Non-pigmented ciliary epithelial cell (primary cell): ENCODE results near the gene SPATA24.
"Not testable (repeated sequence)": the region's sequence is repeated elsewhere in the genome, so short reads cannot be mapped to it uniquely, and the experiment has no call there.

Experiments
- DNase-seq: peaks from one replicate; pipeline ENCODE4 v3.0.0-alpha.2; 2010; ENCODE audit warnings: low read depth

The SPATA24 gene, protein sequence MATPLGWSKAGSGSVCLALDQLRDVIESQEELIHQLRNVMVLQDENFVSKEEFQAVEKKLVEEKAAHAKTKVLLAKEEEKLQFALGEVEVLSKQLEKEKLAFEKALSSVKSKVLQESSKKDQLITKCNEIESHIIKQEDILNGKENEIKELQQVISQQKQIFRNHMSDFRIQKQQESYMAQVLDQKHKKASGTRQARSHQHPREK

DNA sequence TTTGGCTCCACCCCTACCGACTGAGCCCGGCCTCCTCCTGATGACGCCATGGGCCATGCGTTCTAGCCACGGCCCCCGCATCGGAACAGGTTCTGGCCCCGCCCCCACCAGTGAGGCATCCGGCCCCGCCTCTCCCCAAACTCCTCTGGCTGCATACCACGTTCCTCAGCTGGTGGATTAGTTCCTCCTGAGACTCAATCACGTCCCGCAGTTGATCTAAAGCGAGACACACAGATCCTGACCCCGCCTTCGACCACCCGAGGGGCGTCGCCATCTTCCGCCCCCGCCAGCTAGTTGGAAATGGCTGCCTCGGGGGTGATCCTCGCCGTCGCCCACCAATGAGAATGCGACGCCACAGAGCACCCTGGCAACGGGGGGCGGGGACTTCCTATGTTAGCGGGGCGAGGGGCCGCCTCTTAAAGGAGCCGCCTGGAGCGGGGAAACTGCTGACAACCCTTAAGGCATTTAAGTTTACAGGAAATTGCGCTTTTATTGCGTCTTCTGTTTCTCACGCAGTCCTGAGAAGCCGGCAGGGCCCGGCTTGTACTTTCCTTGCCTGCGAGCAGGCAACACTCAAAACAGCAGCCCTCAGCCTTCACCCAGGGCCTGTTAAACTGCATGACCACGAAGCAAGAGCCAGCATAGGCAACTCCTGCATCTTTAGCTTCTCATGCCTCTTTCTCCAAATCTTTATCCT lies at the start of gene SPATA24:
SPATA24 (minus strand) TSS at position 303 of the 697 bp plus-strand sequence; CDS start at position 274, 29 bp downstream.
- DNase-seq = peak; percentile 83

DNA sequence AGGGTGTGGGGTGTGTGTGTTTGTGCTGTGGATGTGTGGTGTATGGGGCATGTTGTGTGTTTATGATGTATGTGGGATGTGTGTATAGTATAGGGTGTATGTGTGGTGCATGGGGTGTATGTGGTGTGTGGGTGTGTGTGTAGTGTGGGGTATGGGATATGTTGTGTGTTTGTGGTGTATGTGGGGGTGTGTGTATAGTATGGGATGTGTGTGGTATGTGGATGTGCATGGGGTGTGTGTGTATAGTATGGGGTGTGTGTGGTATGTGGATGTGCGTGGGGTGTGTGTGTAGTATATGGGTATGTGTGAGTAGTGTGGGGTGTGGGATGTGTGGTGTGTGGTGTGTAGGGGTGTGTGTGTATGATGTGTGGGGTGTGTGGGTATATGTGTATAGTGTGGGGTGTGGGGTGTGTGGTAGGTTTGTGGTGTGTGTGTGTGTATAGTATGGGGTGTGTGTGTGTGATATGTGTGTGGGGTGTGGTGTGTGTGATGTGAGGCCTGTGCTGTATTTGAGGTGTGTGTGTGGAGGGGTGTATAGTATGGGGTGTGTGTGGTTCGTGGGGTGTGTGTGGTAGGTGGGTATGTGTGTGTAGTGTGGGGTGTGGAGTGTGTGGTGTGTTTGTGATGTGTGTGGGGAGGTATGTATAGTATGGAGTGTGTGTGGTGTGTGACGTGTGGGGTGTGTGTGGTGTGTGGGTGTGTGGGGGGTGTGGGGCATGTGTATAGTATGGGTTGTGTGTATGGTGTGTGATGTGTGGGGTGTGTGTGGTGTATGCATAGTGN lies 48.2 kb upstream of the SPATA24 start:
- no peak for DNase-seq

DNA sequence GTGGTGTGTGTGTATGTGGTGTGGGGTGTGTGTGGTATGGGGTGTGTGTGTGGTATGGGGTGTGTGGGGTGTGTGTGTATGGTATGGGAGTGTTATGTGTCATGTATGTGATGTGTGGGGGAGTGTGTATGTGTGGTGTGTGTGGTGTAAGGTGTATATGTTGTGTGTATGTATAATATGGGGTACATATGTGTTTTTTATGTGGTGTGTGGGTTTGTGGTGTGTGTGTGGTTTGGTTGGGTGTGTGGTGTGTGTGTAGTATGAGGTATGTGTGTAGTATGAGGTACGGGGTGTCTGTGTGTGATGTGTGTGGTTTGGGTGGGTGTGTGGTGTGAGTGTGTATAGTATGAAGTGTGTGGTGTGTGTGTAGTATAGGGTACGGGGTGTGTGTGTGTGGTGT lies 47.3 kb upstream of the SPATA24 start:
- no peak for DNase-seq

DNA sequence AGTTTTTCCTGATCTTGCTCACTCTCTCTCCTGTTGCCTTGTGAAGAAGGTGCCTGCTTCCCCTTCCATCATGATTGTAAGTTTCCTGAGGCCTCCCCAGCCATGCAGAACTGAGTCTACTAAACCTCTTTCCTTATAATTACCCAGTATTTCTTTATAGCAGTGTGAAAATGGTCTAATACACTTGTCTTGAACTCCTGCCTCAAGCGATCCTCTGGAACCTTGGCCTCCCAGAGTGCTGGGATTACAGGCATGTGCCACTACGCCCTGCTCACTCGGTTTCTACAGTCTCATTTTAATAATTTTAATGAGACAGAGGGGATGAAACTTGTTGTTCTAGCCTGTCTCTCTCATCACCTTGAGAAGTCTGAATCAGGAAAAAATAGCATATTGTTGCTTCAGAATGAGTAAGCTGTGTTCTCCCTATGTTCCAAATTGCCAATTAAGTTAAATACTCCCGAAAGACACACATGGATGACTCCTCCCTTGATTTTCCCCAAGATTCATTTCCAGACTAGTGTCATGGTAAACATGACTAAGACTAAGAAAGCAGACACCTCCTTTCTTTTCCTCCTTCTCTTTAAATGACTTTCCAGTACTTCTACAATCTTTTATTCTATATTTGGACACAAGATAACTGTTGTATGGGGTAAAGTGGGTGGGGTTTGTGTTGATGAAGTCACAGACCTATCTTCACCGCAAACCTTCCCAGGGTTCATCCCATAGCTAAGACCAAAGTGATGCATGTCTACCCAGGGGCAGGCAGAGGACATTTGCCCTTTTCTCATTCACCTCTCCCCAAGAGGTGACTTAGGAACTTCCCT lies 43.3 kb upstream of the SPATA24 start:
- DNase-seq = no peak

DNA sequence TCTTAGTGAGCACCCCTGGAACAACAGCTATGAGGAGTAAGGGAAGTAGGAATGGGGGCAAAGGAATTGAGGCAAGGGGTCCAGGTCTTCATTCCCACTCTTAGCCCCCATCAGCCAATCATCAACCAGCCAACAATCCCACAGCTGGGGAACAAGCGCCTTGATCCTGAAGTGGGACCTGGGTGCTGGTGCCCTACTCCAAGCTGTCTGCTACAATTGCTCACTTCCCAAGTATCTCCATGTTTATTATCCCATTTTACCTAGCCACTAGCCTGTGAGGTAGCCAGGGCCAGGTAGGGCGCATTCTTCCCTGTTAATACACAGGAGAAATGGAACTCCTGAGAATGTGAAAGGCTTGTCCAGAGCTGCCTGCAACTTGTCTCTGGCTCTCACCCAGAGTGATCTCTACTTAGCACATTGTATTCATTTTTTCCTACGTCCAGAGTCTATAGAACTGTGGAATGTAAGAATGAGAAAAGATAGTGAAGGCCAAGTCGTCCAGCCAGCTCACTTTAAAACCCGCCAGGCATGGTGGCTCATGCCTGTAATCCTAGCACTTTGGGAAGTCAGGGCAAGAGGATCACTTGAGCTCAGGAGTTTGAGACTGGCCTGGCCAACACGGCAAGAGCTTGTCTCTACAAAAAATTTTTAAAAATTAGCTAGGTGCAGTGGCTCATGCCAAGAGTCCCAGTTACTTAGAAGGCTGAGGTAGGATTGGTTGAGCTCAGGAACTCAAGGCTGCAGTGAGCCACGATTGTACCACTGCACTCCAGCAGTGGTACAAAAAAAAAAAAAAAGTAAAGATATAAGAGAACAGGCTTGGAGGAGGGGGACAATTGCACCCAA lies 41.7 kb upstream of the SPATA24 start:
- peak; percentile 63 for DNase-seq

DNA sequence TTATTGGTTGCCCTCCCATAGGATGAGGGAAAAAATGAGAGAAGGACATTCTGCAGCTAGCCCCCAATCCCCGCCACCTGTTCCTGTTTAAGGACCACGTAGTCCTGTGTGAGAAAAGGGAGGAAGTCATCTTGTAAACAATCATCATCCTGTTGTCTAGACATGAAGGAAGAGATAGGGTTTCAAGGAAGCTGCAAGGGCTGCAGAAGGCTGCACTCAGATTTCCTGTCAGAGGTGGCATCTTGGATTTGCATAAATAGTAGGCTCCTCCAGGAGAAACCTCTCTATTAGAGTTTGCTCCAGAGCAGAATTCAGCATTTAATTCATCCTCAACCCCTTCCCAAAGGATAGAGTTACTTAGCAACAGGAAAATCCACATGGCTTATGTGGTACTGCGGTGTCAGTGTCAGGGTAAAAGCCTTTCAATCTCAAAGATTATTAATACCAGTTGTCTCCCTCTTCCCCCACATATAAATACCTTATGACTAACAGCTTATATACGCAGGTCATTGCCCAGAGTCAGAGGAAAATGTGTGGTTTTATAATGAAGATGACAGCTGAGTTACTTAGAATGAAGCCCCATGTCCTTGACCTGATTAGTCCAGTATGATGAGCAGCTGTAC lies 40.1 kb upstream of the SPATA24 start:
- peak; percentile 54 for DNase-seq

DNA sequence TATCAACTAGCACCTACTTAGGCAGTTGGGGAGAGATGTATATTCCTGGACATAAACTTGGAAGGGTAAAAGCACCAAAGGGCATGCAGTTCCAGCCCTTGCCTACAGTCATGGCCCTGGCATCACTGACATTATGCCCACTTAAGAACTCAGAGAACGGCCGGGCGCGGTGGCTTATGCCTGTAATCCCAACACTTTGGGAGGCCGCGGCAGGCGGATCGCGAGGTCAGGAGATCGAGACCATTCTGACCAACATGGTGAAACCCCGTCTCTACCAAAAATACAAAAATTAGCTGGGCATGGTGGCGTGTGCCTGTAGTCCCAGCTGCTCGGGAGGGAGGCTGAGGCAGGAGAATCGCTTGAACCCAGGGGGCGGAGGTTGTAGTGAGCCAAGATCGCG lies 36.5 kb upstream of the SPATA24 start:
- not testable (repeated sequence) for DNase-seq

DNA sequence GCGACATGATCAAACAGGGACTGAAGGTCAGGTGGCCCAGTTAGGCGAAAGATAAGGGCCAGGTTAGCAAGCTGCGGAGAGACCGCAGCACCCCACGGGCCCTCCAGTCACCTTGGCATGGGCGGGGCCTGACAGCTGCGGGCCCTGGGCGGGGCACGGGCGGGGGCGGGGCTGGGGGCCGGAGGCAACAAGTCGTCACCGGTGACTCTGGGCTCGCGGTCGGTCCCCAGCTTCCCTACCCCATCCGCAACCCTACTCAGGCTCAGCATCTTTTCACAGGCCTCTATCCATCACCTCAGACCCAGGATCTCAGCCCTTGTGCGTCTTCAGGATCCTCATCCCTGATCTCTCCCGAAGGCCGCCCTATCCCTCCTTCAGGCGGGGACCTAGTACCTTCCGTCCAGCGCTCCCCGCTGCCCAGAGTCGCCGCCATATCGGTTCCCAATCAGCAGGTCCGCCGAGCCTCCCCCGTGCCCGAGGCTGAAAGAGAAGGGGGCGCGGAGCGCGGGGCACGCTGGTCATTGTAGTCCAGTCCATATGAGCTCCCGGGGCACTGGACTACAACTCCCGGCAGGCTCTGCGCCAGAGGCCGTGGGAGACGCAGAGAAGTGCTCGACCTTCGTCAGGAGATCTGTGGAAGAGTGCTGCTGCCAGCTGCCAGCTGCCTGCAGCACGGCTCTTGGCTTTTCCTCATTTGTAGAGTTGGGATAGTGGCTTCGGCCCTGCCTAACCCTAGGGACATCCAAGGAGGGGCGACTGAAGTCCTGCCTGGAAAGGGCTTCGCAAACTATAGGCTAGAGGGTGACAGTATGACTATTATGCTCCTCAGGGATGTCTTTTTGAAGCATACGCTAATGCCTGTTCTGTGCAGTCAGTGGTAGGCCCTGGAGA lies 35.4 kb upstream of the SPATA24 start, which contains the start of gene DNAJC18:
DNAJC18 (minus strand) TSS at position 513 of the 891 bp plus-strand sequence; CDS start at position 433, 80 bp downstream.
- no peak for DNase-seq

DNA sequence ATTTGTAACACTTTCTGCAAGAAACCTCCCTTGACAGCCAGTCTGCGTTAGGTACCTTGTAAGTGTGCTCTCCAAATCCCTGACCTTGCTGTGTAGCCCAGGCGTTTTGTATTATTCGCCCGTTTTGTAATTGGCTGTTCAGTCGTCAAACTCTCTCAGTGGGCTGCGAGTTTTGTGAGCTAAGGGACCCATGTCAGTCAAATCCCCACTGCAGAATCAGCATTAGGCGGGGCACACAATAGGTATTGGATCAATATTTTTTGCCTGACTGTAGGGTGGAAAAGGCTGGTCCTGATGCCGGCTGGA lies 34.8 kb upstream of the SPATA24 start:
- DNase-seq = no peak

DNA sequence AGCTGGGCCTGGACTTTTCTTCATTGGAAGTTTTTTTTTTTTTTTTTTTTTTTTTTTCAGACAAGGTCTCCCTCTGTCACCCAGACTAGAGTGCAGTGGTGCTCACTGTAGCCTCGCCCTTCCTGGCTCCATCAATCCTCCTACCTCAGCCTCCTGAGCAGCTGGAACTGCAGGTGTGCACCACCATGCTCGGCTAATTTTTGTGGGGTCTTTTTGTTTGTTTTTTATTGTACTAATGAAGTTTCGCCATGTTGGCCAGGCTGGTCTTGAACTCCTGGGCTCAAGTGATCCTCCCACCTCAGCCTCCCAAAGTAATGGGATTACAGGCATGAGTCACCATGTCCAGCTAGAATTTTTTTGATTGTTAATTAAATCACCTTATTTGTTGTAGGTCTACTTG lies 31.8 kb upstream of the SPATA24 start:
- DNase-seq = no peak

DNA sequence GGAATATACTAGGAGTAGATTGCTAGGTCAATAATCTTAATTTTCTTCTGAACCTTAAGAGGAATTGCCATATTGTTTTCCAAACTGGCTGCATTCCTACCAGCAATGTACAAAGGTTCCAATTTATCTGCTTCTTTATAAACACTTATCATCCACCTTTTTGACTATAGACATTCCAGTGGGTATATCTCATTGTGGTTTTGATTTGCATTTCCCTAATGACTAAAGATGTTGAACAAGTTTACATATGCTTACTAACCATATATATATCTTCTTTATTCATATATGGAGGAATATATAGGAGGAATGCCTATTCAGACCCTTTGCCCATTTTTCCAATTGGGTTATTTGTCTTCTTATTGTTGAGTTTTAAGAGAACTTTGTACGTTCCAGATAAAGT lies 27.8 kb upstream of the SPATA24 start:
- DNase-seq = no peak

DNA sequence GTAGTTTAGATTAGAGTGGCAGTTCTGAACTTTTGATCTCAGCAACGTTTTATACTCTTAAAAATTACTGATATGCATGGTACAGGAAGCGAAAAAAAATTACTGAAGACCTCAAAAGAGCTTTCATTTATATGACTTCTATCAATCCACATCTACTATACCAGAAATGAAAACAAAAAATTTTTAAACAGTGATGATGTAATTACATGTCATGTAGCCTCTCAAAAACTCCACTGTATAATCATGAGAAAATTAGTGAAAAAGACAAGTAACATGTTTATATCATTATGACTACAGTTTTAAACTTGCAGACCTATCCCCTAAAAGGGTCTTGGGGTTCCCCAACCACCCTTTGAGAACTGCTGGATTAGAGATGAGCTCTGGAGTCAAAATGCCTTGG lies 26.1 kb upstream of the SPATA24 start:
- DNase-seq = no peak

DNA sequence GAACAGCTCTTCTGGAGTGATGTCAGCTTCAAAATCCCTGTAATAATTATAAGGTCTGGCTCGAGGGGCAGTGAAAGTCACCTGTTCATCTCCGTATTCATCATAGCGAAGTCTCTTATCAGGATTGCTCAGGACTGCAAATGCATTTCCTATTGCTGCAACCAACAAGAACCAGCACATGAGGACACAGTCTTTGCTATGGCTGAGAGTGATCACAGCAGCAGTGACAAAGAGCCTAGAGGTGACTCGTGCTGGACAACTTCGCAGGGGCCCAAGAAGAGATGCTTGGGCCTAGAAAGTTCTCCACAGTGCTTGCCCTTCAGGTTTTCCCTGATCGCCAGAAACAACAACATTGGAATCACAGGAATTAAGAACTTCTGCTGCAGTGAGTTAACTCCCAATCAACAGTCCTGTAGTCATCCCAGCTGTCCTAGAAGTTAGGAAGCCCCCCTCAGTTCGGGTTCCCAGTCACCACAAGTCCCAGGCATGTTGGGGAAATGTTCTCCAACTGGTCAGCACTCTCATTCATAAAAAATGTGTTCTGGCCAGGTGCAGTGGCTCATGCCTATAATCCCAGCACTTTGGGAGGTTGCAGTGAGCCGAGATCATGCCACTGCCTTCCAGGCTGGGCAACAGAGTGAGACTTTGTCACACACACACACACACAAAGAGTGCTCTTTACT lies 22.5 kb upstream of the SPATA24 start:
- no peak for DNase-seq

DNA sequence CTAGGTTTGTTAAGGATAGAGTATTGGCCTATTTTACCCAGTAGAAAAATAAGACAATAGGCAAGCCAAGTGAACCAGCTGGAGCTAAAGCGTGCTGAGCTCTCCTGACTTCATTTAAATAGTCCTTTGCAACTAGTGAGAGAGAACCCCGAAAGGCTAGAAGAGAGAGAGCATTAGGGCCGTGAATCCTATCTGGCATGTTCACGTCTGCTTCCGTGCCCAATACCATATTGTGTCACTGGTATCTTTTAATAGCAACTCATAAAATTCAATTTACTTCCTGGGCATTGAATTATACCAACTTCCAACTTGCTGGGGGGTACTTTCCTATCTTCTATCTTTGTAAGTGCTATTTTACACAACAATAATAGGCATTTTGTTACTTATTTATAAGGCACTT lies 21.6 kb upstream of the SPATA24 start:
- no peak for DNase-seq

DNA sequence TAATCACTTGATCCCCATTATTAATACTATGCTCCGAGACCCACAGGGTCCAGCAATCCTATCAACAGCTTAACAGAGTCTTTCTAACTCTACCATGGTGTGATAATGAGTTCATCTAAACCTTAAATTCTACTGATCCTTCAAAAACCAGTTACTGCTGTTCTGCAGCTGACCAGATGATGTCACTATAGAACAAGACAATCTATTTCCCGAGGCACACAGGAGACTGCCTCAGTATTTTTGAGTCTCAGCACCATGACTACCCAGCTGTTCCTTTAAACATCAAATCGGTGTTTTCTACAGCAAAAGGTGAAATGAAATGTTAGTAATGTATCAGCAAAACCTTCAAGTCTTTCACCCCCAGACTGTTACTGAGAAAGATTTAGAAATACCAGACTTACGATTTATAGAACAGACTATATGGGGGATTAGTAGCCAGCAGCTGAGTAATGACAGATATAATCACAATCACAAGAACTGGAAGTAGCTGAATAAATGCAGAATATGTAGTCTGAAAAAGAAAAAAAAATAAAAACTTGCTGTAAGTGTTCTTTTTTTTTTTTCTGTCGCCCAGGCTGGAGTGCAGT lies 18.5 kb upstream of the SPATA24 start:
- DNase-seq = no peak

DNA sequence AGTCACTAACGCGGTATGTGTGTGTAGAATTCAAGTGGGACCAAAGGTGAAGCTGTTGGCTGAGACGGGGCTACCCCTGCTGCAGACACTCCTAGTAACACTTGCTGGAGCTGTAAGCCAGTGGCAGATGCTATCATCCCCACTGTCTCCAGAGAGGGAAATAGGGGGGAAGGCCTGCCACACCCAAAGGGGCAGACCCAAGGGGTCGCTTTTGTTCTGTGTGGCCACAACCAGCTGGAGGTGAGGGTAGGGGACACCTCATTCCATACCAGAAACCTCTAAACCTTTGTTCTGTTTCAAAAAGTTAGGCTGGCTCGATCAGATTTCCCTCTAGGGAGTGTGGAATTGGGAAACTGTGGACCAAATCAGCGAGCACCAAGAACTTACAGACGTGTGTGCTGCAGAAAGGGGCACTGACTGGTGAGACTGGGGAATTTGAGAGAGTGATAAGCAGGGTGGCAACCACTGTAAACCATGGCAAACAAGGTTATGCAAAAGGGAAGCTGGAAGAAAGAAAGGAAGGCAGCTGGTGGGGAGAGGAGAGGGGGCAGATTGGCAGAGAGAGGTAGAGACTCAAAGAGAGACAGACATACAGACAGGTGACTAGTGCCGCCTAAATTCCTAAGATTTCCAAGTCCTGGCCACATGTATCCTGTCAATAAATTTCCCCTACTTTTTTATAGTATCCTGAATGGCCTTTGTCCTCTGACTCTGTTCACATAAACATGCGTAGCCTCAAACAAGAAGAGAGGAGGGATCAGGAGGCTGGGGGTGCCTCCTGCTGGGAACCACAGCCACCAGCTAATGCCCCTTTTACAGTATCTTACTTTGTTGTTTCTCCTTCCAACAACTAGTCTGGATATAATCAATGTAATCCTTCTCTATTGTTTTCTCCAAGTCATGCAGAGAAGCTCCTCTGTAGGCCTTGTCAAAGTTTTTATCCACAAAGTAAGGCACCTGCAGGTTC lies 15.6 kb upstream of the SPATA24 start:
- no peak for DNase-seq

DNA sequence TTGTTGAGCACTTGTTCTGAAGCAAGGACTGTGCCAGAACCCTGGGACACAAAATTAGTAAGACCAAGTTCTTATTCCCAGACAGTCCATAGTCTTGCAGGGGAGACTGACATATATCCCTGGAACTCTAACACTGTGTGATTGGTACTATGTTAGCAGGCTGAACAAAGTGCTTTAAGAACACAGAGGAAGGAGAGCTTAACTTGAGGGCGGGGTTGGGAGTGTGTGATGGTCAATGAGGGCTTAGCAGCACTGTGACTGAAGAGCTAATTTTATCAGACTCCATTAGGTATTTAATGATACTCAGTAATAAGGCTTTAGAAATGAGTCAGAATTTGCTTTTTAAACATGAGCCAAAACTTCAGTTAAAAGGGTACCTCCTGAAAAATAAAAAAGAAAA lies 14.9 kb upstream of the SPATA24 start:
- no peak for DNase-seq

DNA sequence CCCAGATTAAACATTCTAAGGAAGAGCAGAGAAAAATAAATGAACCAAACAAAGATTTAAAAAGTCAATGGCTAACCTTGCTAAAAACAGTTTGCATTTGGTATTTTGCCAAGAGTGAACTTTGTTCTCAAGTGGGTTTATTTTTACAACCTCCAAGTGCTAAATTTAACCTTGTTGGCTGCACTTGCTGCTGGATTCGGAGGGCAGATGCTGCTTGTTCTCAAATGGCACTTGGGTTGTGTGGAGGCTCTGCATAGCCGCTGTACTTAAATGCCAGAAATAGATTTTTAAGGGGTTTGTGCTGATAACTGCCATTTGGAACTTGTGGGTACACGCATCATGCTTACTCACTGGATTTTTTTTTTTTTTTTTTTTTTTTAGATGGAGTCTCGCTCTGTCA lies 13.3 kb upstream of the SPATA24 start:
- DNase-seq = no peak
